ENCODE data around the gene LRP1. TPM values are rescaled to one million over a fixed set of nuclear protein-coding genes. Genes with fewer than 3 reads are reported as not detected.

Gene LRP1
- total RNA-seq, 1 donor from 2014 or later = 370 TPM

GRCh38 chr12:57093415-57094207, 34.7 kb upstream of the LRP1 start:
- ATAC-seq (peak; percentile 20), DNase-seq (ENCODE audit: low spot score) (peak; percentile 51)

- peak; percentile 45 for DNase-seq (ENCODE audit: low spot score)
Observed at GRCh38 chr12:57094208-57095160, 33.8 kb upstream of the LRP1 start.

GRCh38 chr12:57095440-57095839, 32.8 kb upstream of the LRP1 start:
- ATAC-seq (no peak), DNase-seq (ENCODE audit: low spot score) (no peak)

More at GRCh38 chr12:57094208-57095160, 33.8 kb upstream of the LRP1 start:
- peak; percentile 2 for ATAC-seq

DNA sequence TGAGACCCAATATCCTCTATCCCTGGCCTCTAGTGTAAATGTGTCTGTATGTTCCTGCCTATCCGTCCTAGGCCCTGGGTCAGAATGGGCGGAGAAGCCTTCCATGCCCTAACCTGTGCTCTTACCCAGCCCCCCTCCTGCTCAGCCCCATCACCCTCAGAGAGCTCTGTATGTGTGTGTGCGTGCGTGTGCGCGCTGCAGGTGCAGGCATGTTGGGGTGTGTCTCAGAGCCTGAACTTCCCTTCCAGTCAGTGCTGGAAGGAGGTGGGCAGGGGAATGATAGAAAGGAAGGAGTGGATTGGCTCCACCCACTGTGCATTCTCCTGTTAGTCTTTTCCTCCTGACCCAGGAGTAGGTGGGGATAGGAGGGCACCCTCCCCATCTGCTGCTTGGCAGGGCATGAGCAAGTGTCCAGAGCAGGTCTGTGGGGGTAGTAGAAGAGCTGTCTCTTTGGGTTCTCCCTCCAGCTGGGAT, 32.1 kb upstream of the LRP1 start:
- ATAC-seq (peak; percentile 20), DNase-seq (ENCODE audit: low spot score) (no peak)

- DNase-seq (ENCODE audit: low spot score) = no peak
- no peak for ATAC-seq
Observed at GRCh38 chr12:57096748-57097553, 31.3 kb upstream of the LRP1 start.

DNA sequence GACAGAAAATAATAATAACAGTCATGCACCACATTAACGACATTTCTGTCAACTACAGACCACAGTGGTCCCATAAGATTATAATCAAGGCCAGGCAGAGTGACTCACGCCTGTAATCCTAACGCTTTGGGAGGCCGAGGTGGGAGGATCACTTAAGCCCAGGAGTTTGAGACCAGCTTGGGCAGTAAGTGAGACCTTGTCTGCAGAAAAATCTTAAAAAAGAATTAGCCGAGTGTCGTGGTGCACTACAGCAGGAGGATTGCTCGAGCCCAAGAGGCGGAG, 30.8 kb upstream of the LRP1 start:
- DNase-seq (ENCODE audit: low spot score) = no peak
- no peak for ATAC-seq

GRCh38 chr12:57098546-57098945, 29.7 kb upstream of the LRP1 start:
- ATAC-seq (no peak), DNase-seq (ENCODE audit: low spot score) (no peak)

DNA sequence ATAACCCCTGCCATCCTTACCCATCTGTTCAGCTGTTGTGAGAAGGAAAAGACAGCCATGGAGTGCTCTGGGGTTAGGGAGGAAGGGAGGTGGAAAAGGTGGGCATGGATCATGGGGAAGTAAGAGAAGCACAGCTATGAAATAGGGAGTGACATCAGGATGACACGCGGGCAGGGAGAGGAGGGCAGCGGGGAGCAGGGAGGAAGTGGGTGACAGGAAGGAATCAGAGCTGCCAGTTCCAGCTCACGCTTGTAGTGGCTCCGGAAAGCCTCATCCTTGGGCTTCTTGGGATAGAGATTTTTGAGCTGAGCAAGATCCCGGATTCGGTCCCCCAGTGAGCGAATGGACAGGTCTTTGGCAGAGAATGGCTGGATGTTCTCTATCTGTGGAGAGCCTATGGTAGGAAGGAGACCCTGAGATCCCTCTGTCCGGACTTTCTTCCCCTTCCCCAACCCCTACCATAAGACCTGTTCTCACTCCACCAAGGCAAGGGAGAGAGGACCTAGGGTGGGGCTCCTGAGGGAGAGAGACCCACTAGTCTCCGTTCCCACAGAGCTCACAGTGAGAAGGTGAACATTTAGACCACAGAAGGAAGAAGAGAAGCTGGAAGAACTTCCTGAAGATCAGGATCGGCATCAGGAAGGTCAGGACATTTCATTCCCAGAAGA, 29.1 kb upstream of the LRP1 start:
- DNase-seq (ENCODE audit: low spot score) = no peak
- ATAC-seq = no peak

DNA sequence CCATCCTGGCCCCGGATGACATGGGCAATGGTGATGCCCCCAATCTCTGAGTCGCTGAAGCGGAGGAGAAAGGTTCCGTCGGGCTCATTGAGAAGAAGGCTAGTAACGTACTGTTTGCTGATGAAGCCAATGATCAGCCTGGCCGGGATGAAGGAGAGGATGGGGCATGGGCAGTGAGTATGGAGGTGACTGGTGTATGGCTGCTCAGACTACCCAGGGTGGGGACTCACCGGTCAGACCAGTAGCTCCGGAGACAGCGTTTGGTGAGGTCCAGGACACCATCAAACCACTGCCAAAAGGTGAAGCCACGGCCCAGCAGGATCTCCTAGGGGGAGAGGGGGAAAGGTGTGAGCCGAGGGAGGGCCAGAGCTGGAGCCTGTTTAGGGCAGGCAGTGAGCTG, 28.5 kb upstream of the LRP1 start:
- DNase-seq (ENCODE audit: low spot score) (no peak), ATAC-seq (no peak)

DNA sequence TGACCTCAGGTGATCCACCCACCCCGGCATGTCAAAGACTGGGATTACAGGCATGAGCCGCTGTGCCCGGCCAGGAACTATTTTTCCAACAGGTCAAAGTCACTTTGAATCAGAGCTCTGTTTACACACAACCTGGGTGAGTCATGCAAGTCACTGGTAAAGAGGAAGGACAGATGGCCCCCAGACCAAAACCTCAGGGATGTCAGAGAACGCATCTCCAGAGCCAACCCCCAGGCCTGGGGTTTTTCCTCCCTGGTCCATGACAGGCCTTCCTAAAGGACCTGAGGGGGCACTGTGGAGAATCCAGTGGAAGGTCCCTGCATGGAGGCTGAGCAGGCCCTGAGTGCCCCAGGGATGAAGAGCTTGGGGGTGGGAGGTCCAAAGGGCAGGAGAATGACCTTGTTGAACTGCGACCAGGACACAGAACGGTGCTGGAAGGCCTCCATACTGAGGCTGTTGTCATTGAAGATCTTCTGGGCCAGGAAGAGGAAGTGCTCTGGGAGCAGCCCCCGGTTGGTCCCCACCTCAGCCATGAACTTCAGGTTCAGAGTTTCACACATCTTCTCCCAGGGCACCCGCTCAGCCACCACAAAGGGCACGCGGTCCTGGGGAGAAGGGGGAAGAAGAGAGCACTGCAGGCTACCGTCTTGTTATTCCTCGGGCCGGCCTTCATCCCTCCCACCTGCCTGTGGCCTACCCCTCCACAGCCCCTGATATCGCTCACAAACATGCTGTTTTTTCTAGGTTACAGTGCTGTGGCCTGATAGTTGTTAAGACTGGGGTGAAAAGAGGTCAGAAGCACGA, 26.2 kb upstream of the LRP1 start:
- ATAC-seq (peak; percentile 84), DNase-seq (ENCODE audit: low spot score) (peak; percentile 90)

GRCh38 chr12:57103856-57104255, 24.4 kb upstream of the LRP1 start:
- DNase-seq (ENCODE audit: low spot score) = no peak
- ATAC-seq = no peak

DNA sequence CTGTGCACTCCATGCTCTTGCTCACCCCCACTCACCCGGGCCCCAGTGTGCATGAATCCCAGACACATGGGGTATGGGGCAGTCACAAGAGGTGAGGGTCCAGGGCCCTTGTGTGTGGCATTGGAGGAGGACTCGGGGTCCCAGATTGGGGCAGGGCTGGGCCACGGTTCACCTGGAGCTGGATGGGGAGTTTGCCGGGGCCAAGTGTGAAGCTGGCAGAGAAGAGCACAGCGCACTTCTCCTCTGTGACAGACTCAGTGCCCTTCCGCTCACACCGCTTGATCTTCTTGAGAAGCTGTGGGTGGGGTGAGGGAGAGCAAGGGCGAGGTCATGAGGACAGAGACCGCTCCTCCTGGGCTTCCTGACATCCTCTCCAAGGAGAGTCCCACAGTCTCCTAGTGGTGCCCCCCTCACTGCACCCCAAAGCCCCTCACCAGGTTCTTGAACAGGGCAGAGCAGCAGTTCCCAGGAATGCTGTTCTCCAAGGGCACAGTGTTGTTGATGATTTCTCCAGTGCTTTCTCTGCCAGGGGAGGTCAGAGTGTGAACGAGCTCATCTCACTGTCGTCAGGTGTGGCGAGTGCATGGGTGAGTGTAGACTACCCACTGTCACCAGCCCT, 23.9 kb upstream of the LRP1 start:
- no peak for DNase-seq (ENCODE audit: low spot score)
- ATAC-seq = no peak

DNA sequence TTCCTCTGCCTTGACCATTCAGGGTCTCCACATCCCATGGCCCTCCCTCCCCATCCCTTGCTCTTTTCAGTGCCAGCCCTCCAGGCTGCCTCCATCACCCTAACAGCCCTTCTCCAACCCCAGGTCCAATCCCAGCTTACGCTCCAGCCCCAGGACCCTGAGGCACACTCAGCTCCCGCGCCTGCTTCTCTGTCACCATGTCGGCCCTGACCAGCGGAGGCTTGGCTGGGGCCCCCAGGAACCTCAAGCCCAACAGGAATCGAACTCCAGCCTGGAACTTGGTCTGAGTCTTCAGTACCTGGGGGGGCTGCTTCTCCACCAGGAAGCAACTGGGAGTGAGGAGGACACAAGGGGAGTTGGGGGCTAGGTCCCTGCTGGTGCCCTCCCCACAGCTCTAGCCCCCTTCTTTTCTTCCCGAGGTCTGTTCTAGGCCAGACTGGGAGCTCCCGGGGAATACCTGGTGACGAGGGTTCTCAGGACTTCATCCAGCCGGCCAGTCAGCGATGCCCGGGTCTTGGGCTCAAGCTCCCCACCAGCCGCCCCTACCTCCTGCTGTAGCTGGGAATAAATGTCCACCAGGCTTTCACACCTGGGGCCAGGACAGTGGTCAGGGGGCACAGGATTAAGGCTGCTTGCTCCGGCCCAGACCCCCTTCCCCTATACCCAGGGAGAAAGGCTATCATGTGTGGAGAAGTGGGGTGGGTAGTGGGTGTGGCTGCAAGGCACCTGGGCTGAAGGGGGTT, 23.1 kb upstream of the LRP1 start:
- DNase-seq (ENCODE audit: low spot score) (no peak), ATAC-seq (no peak)

DNA sequence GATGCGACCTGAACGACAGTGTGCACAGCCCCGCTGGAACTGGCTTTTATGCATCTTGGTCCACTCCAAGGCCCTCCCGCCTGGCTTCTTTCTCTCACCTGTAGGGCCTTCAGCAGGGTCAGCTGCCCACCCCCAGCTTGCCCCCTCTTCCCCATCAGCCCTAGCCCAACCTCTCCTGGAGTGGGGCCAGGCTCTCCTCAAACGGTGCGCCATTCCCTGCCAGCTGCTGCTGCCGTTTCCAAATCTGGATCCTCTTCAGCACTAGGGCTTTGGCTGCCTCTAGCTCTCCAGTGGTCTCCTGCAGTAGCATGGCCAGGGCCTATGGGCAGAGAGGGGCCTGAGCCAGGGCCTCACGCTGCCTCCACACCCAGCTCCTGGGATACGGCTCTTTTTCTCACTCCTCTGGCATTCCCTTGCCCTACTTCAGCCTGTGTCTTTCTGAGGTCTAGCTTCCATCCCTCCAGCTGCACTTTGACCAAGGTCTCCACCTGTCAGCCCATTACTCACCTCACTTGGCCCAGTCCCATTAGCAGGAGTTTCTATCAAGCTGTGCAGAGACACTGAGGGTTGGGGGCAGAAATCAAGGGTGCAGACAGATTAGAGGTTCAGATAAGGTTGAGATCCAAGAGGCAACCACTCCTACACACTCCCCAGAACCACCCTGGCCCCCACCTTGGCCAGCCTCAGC, 22.1 kb upstream of the LRP1 start:
- DNase-seq (ENCODE audit: low spot score) = no peak
- ATAC-seq = no peak

DNA sequence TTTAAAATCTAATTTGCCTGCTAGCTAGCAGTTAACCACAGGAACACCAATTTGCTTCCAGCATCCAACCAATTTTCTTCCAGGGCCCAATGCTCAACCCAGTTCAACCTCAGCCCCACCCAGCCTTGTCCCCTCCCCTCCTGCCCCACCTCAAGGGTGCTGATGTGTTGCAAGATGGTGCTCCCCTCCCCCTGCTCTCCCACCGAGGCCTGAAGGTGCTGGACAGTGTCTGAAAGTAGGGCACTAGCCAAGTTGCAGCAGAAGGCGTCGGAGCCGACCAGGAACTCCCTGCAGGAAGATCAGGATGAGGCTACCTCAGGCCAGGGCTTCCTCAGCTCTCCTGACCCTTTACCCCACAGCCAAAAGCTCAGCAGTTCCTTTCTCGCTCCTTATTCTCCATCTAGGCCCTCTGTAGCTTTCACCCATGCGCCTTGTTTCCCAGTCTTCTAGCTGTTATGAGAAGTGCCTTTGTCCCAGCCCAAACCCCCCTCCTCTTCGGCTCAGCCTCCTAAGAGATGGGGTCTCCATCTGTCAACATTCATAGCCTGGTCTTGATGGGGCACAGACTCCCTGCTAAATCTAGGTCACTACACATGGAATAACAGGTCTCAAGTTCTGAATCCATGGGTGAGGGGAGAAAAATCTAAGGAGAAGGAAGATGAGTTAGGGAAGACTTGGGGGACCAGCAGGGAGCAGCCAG, 20.7 kb upstream of the LRP1 start:
- ATAC-seq (no peak), DNase-seq (ENCODE audit: low spot score) (no peak)

DNA sequence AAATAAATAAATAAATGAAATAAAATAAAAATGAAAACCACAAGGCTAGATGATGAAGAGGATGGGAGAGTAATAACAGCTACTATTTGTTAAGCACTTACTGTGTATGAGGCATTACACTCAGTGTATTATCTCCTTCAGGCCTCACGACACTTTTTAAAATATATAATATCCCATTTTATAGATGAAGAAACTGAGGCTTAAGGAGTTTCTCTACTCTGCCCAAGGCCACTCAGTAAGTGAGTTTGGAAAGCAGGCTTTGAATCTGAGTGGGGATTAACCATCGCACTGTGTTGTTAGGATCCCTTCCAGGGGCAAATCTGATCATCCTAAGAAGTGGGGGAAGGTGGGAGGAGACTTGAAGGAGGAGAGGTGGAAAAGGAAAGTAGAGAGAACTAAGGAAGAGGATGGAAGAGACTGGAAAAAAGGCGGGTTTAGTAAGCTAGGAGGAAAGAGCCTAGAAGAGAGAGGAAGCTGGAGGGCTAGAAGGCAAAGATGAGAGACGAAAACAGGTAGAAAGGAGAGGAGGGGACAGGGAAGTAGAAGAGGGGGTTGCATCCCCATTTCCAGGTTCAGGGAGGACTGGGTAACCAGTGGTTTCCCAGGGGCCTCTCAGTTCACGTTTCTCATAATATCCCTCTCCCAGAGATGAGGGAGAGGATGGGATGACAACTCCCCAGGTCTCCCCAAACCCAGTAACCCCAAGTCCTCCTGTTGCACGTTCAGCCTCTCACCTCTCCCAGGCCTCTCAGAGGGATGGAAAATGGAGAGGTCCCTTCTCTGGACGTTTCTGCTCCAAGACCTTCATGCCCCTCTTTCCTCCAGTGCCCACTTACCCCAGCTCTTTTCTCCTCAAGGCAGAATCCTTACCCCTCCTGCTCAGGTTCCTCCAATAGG, 18.8 kb upstream of the LRP1 start:
- no peak for DNase-seq (ENCODE audit: low spot score)
- no peak for ATAC-seq

Data from left lobe of liver (tissue), 2 donors.